KG1 (cell line): Measurements from ENCODE around the gene TTC28.

ENCODE experiments used
- DNase-seq: peaks from one replicate; lab custom pipeline; 2025; lab: John Stamatoyannopoulos, UW

Gene TTC28

DNA sequence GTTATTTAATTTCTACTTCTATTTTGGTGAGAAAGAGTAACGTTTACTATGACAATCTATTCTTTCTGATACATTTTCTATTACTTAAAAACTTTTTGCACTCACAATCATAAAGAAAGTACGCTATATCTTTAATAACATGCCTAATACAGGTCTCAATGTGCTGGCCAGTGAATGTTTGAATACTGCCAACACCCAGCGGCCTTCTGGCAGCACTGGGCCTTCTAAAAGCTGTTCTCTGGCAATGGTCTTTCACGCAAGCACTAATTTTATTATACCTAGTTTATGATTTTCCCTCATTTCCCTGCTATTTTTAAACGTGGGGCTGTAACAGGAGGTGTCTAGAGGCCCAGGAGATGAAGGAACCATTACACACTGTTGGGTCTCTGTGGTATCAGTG, 410.8 kb downstream of the TTC28 start:
- DNase-seq: no peak

DNA sequence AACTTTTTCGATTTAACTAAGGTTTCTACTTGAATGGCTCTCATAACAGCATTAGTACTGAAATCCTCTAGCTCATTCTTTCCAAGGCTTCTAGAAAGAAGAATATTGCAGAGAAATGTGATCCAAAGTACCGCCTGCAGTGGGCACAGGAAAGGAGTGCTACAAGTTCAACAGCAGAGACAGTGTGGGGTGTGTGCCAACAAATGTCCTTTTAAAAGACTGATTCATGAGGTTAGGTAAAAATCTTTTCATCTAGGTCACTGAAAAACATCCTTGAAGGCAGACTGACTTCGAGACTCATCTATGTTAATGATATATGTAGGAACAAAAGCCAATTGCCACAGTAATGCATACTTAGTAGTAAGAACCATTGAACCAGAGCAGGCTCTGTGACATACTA, 411.5 kb downstream of the TTC28 start:
- no peak for DNase-seq

DNA sequence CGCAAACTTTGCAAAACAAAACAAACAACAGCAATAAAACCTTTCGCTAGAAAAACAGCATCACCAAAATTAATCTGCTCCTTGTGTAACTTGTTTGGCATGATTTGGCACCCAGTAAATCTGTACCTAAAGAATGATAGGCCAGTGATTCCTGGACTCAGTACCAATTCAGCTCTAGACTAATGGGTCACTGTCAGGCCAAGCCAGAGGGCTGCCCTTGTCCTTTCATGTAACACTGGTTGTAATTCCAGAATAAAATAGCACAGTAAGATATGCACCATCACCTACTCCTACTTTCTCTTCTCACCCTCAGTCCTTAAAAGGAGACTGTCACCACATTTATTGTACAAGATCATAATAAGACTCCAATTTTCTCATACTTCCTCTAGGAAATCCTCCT, 419.0 kb downstream of the TTC28 start:
- no peak for DNase-seq

DNA sequence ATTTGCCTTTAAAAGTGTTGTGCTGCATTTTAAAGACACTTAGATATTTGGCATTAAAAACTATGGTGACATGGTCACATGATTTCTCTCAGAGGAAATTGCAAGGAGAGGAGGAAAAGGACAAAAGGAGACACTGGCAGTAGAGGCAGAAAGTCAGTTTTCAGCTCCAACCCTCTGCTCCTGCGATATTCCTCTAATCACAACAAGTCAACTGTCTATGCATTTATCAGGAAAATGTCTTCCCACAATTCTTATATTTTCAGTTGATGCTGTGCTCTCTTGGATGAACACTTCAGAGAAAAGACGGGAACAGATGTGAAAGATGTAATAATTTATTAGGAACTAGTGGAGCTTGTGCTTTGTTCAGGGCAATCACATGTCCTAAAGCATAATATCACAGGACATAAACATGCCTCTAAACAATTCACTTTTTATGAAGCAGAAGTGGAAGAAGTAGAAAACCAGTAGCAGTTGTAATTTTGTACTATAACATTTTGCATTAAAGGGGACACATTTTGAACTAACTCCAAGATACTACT, 419.8 kb downstream of the TTC28 start:
- no peak for DNase-seq

DNA sequence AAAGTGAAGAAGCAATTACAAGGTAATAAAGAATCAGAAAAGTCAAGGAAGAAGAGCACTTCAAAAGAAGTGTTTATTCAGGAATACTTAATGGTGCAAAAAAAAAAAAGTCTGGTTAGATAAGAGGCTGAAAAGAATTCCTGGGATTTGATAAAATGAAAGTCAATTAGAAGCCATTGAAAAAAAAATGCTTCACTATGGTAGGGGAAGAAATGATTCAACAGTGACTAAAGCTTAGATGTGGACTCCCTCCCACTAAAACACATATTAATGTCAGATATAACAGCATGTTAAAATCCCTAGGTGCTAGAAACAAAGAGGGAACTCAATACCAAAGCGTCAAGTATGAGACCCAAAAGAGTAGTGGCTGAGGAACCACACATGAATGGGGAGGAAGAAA, 425.2 kb downstream of the TTC28 start:
- DNase-seq: no peak

DNA sequence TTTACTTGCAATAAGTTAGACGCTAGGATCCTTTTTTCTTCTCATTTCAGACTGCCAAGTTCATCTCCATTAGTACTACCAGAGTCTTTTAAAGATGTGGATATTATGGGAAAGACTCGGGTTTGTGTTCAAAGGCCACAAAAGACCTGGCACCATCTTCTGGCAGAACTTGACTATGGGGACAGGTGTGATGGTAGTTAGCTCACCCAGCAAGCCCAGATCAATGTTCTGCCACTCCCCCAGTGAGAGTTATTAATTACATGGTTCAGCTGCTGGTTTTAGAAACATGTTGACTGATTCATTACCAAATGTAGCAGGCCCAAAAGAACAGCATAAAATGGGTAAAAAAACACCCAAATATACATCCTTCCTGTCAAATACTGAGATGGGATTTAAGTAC, 427.1 kb downstream of the TTC28 start:
- DNase-seq: no peak

DNA sequence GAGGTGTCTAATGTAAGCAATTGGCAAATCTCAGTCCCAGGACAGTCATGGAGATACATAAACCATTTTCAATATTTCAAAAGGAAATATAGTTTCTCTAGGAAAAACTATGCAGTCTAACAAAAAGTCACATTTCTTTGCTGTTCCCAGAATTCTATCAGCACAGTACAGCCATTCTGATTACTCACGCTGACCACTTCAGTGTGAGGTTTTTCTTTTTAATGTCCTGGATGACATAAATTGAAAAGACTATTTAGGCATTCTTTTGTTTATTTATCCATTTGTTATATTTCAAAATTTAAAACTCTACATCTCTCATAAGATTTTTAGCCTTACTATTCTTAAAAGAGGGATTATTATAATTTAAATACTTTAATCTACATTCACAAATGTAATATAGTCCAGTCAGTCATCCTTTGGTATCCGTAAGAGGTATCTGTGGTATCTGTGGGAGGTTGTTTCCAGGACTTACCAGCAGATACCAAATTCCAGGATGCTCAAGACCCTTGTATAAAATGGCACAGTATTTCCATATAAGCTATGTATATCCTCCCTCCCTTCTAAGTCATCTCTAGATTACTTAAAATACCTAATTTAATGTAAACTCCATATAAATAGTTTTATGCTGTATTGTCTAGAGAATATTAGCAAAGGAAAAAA, 429.5 kb downstream of the TTC28 start:
- no peak for DNase-seq

DNA sequence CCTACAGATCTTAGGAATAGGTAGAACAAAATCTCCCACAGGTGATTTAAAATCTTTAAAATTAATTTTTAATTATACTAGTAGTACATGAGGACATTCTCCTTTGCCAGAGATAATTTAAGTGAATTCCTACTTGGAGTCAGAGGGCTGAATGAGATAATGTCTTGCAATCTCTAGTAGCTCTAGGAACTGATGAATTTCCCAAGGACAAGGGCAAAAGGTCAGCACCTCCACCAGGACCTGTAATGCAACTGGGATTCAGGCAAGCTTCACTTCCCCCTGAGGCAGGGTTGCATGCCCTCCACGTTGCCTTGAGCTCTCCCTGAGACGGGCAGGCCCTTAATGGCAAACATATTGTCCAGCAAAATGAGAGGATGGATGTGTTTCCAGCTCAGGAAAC, 430.2 kb downstream of the TTC28 start:
- DNase-seq: no peak

DNA sequence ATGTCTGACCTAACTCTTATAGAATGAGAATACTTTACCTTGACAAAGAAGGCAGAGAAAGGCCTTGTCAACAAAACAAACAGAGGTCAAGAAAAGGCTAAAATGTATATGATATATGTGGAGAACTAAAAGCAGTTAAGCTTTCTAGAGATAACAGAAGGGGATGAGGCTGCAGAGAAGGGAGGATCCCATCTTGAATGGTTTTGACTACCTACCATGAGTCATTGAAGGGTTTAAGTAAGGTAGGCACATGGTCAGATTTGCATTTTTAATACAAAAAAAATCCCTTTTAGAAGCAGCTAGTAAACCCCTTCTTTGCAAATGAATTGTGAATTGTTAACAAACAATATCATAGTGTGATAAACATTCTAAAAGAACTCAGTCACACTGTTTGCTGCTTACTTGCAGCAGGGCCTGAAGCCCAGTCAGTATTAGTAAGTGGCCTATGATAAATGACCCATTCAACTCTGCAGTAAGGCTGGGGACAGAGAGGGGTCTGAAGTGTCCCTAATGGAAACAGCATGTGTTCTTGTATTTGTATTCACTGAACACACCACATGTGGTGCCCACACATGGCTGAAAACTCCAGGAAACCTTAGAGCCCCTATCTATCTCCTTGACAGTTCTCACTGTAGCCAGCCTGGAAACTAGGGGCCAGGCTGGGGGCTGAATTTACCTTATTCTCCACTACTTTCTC, 431.8 kb downstream of the TTC28 start:
- no peak for DNase-seq

DNA sequence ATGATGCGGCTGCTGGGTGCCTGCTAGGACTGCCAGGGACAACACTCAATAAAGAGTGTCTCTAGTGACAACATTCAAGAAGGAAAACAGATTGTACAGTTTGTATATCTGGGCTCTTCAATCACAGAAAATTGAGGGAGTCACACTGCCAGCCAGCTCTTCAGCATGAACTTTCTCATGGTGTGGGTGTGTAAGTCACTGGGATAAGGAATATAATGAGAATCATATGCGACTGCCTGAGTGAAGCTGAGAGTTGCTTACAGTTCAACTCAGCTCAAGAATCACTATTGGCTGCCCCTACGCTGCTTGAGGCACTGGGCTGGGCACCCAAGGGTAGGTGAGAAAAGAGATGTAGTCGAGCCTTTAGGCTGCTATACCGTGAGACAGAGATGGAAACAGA, 432.5 kb downstream of the TTC28 start:
- DNase-seq: no peak

DNA sequence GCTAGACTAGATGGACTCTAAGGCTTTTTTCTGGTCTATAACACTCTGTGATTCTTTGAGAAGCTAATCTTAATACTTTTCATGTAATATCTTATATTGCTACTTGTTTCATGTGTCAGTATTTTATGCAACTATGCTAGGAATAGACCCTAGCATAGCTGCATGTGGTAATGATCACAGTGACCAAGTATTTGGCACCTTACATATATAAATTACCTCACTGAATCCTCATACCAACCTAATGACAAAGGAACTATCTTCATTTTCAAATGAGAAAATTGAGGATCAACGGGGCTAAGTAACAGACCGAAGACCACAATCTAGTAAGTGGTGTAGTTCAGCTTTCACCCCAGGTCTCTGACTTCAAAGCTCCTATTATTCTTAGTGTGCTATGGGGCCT, 433.2 kb downstream of the TTC28 start:
- no peak for DNase-seq

DNA sequence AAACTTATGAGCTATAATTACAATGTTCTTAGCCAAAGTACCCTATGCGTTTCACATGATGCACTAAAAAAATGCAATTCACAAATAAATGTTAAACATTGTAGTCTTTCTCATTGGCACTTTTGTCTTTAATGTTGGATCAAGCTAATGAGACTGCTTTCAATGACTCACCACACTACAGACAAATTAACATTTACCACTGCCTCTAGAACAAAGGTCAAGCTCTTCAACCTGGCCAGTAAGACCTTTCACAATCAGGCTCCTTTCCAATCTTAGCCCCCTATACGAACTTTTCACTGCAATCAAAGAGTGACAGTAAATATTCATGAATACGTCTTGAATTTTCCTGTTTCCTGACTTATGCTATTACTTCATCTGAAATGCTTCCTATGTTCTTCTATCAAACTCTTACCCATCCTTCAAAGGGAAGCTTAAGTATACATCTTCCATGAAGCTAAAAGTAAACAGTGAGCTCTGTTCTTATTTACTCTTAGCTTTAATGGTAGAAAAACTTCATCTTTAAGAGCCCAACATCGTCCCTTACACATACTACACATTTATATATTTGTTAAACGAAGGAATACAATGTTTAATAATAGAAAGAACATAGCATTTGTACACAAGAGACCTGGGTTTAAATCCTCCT, 433.9 kb downstream of the TTC28 start:
- DNase-seq: no peak

DNA sequence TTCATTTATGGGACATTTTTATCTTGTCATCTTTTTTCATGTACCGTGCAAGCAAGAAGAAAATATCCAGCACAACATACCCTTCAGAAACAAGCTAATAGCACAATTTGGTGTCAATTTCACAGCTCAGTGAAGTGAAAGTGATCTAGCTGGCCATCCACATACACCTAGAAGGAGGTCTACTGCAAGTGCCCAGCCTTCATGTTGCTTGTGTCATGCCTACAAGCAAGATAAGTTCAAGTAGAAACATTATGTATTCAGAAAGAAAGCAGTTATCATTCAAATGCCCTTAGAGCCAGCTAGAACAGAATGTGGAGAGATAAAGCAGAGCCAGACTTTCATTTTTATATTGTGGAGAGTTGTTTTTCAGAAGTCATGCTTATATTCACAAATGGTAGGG, 434.9 kb downstream of the TTC28 start:
- no peak for DNase-seq

DNA sequence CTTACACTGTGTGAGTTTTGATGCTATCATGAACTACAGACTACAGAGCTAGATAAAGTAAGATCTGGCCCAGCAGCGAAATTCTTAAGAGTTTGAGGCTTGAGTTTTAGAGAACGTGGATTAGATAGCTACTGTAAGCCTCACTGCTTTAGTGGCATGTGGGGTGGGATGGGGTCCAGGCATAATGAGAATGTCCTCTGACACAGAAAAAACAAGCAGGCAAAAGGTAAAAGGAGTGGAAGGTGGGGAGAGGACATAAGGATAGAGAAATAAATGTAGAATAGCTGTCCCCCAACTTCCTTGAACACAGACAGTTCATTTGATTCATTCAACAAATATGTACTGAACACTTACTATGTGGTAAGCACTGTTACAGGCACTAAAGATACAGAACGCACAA, 436.1 kb downstream of the TTC28 start:
- no peak for DNase-seq

DNA sequence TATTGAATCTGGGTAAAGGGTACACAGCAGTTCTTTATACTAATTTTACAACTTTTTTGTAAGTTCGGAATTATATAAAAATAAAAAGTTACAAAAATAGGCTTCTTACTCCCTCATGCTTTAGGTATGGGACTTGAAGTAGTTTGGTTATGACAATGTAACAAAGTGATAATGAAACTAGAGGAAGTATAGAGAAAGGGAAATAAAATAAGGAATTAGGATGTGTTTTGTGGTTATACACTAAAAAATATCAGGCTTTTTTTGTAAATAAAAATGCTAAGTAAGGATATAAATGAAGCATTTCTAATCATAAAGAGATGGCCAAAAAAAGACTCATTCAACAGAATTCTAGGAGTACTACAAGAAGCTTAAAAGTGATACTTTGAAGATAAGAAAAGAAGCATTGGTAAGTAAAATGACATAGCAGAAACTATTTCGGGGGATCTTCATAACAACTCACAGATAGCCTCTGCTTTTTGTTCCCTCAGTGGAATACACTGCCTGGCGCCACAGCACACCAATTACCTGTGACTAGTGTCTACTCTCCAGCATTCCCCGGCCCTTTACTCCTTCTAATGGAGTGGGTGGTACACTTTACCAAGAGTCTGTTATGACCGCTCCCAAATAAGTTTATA, 437.9 kb downstream of the TTC28 start:
- no peak for DNase-seq

DNA sequence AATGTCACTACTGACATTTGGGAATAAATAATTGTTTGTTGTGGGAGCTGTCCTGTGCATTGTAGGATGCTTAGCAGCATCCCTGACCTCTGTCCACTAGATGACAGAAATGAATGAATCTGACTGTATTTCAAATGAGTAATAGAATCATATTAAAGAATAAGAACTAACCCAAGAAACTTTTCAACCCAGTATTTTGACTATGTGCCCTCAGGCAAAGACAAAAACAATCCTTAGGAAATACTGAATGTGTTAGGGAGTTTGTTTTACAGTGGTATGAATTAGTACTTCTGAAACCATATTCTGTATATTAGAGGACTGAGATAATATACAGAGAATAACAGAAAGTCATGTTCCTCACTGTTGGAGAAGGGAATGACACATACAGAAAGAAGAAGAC, 439.7 kb downstream of the TTC28 start:
- DNase-seq: no peak

DNA sequence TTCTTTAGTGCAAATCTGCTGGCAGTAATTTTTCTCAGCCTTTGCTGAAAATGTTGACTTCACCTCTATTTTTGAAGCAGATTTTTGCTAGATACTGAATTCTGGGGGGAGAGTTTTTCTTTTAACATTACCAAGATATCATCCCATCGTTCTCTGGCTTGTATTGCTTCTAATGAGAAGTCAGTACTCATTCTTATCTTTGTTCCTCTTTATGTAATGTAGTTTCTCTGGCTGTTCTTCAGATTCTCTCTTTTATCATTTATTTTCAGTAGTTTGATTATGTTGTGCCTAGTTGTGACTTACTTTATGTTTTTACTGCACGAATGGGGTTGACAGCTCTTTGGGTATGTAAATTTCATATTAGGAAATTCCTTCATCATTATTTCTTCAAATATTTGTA, 441.9 kb downstream of the TTC28 start:
- no peak for DNase-seq

DNA sequence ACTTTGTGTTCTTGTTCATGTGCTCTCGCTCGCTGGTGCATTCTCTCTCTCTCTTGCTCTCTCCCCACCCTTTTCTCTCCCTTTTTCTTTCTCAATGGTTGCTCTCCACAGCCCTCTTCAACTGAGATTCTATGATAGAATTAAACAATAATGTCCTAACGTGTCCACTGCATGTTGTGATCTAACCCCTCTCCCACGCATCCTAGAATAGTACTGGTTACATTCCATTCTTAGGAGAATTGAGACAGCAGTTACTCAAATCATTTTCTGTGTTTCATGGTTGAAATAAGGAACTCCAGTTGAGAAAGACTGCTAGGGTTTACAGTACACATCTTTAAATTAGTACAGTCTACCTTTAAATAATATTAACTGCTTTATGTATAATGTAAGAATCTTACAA, 442.5 kb downstream of the TTC28 start:
- no peak for DNase-seq

DNA sequence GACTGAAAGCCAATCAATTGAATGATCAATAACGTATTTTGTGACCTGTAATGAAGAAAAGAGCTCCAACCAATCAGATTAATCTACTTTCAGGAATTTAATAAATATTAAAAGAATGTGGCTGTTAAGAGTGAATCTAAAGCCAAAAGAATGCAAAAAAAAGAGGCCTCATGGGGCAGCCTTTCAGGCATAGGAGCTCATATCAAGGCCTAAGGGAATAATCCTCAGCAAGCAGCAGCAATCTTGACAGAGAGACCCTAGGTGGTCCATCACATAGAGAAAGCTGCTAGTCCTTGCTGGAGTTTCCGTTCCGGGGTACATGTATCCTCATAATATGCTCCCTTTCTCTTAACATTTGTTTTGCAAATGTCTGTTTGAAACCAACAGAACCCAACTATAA, 447.4 kb downstream of the TTC28 start:
- no peak for DNase-seq

DNA sequence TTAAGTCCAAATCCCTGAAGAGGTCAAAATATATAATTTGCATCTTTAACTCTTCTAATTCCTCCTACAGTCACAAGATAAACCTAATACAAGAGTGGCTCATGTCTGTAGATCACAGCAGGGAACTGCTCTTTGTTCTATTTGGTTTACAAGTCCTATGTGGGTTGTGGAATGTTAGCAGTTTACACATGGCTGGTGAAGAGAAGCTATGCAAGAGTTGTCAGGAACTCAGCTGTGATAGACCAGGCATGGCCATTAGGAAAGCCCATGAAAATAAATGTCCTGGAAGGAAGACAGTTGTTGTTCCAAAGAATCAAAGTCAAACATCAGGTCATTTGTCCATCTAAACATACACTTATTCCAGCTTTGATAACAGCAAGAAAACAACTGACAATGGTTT, 448.2 kb downstream of the TTC28 start:
- no peak for DNase-seq

DNA sequence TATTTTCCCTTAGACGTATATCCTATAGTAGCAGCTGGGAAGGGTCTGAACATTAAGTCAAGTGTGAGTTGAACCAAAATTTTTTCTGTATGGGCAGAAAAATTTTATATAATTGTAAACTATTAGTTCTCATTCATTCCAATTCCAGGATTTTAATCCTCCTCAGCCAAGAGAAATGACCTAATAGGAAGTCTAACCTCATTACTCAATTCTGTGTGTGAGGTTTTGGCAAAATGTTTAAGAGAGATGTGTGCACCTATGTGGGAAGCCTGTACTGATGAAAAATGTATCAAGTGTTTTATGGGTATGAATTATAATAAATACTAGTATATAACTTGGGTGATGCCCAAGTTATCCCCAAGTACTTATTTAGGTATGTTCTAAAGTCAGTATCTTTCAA, 449.0 kb downstream of the TTC28 start:
- no peak for DNase-seq

DNA sequence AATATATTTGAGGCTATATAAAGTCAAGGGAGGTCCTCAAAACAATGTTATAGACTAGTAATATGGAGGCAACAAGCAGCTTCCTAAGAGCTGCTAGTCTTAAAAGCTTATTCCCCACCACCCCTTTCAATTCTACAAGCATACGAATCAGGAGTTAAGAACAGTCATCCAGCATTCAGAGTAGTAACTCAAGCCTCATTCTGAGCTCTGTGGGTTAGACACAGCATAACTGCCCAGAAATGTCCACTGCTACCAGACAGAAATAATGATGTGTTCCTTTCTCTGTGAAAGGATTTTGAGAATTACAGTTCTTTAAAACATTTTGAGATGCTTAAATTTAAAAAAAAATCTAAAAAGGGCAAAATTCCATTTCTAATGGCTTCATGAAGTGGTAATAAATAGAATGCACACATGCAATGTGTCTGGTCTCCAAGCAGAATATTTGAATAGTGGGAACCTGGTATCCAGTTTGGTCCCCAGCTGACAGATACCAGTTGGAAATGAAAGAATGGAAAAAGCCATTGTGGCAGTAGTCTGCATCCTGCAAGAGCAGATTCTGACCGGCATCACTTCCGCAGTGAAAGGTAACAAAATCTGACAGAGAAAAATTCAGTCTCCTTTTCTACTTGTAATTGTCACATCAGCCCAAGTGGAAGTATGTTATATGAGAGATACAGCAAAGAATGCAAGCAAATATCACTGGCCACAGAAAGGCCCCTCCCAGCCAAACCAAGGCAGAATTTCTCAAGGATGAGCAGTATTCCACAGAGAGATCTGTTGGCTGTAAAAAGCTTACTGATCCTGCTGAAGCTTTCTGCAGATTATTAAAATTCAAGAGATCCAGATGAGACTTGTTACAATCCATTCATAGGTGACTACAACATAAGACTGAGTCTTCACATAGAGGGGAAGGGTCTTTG, 449.8 kb downstream of the TTC28 start:
- no peak for DNase-seq
